Stimulated activated CD8-positive, alpha-beta memory T cell treated with anti-CD3 and anti-CD28 coated beads, Interleukin-7, amount 100 ng/mL, for 24 hours (primary cell): ENCODE measurements around the gene ALG1L2.
"Not testable (repeated sequence)": the region's sequence is repeated elsewhere in the genome, so short reads cannot be mapped to it uniquely, and the experiment has no call there.

Source experiments
- DNase-seq: peaks from one replicate; pipeline ENCODE4 v3.0.0-alpha.2; 2020; ENCODE audit warnings: low read depth

The ALG1L2 gene

GRCh38 chr3:130094491-130094941, 12.9 kb downstream of the ALG1L2 start:
- not testable (repeated sequence) for DNase-seq

DNA sequence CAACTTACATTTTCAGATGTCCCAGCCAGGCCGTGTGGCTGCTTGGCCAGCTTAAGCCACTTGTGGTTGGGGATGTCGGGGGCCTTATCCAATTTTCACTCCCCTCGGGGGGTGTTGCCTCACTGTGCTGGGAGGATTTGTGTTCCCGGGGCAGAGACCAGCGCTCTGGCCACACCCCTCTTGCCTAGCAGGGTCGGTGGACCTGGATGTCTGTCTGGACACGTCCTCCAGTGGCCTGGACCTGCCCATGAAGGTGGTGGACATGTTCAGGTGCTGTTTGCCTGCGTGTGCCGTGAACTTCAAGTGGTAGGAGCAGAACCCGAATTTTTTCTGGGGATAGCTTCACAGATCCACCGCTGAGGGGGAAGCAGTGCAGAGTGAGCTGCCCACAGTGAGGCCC, 14.2 kb downstream of the ALG1L2 start:
- not testable (repeated sequence) for DNase-seq

DNA sequence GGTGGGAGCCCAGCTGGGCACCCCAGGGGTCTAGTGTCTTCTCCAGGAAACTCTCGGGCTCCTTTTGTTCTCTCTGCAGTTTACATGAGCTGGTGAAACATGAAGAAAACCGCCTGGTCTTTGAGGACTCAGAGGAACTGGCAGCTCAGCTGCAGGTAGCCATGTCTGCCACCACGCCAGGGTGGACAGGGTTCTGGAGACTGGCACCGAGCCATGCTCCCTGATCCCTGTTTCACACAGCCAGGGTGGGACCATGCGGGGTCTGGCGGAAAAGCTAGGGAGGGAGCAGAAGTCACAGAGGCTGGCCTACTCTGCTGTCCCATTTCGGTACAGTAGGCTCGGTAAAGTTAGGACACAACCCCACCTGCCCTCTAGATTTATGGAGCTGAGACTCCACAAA, 15.5 kb downstream of the ALG1L2 start:
- not testable (repeated sequence) for DNase-seq

DNA sequence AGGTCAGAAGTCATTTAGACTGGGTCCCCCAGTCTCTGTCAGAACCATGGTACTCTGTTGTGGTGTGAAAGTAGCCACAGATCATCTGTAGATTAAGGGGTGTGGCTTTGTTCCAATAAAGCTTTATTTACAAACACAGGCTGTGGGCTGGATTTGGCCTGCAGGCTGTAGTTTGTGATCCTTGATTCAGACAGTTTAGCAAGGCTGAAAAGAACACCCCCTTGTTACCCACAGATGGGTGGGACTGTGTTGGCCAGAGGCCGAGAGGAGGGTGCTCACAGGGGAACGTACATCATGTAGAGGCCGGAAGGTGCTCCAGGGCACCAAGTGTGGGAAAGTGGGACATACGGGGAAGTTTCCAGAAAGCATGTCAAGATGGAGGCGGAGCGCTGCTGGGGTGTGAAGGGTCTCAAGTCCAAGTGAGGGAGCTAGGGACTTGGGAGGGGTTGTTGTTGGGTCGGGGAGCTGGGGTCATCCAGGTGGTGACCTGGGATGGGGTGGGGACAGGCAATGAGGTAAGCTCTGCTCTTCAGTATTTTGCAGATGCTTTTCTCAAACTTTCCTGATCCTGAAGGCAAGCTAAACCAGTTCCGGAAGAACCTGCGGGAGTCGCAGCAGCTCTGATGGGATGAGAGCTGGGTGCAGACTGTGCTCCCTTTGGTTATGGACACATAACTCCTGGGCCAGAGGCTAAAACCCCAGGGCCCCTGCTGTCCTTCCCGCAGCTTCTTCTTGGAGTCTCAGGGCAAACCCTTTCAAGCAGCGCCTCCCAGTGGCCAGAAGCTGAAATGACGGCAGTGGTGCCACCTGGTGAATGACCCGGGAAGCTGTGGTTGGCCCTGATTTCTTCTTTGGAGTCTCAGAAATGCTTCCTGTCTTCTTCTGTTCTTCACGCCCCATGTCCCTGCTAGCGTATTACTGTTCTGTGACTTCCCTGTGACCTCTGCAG, 16.3 kb downstream of the ALG1L2 start:
- DNase-seq = peak; percentile 21

DNA sequence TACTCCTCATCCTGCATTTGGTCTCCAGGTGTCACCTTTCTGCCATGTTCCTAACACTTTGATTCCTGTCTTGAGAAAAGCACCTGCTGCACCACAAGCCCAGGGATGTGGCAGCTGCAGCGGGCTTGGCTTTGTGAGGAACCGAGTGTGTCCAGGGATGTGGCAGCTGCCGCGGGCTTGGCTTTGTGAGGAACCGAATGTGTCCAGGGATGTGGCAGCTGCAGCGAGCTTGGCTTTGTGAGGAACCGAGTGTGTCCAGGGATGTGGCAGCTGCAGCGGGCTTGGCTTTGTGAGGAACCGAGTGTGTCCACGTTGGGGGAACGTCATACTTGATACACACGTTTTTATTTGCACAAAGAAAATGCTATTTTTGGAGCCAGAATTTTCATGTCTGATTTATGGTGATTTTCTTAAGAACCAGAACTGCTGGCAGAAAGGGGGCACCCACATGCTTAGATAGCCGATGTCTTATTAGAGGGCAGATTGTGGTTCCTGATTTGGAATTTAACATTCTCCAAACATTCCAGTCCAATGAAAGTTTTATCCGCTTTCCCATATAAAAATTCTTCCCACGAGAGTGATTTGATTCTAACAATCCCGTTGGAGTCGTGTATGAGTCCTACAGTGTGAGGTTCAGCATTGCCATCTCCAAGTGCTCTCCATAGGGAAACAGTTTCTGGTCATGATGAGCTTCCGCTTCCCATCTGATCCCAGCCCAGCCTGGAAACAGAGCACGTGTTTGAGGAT, 17.2 kb downstream of the ALG1L2 start:
- DNase-seq = not testable (repeated sequence)

GRCh38 chr3:130102545-130102944, 20.9 kb downstream of the ALG1L2 start:
- not testable (repeated sequence) for DNase-seq

DNA sequence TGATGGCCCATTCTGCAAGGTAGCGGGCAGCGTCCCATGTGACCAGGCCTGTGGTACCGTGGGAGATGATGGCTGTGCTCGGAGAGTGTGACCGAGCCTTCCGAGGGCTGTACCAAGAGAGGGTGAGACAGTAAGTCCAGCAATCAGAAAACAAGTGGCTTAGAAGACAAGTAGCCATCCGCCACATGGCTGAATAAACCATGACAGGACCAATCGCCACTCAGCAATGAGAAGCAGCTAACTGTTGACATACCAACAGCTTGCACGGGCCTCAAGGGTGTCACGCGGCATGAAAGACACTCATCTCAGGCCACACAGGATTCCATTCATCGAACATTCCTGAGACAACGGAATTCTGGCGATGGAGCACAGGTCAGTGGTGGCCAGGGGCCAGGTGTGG, 22.6 kb downstream of the ALG1L2 start:
- DNase-seq = not testable (repeated sequence)

GRCh38 chr3:130107333-130107995, 25.8 kb downstream of the ALG1L2 start:
- not testable (repeated sequence) for DNase-seq

GRCh38 chr3:130108836-130109585, 27.4 kb downstream of the ALG1L2 start:
- DNase-seq = not testable (repeated sequence)

DNA sequence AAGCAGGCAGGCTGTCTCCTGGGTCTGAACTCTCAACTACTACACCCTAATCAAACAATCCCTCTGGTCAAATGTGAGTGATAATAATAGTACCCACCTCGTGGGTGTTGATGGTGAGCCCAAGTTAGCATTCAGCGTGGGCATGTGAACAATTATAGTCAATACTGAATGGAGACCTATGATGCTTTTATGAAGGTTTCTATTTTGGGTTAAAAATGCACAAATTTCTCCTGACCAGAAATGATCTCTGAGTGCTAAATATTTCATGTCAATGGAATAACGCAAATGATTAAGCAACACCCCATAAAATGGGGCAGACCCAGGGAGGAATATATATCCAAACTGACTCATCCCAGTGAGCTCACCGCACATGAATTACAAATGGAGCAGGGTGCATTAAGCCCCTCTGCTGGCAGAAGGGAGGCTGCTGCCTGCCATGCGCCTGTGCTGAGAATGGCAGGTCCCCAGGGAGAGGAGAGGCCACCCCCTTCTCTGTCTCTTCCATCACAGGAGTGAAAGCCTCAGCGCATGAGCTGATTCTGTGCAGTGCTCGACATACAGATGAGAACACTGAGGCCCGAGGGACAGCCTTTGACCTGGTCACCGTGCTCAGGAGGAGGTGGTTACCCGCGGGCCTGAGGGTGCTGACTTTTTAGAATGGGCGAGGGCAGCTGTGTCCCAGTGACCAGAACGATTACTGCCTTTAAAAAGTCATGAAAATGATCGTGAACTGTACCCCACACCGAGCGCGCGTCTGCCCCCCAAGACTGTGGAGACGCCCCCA, 28.9 kb downstream of the ALG1L2 start:
- not testable (repeated sequence) for DNase-seq

DNA sequence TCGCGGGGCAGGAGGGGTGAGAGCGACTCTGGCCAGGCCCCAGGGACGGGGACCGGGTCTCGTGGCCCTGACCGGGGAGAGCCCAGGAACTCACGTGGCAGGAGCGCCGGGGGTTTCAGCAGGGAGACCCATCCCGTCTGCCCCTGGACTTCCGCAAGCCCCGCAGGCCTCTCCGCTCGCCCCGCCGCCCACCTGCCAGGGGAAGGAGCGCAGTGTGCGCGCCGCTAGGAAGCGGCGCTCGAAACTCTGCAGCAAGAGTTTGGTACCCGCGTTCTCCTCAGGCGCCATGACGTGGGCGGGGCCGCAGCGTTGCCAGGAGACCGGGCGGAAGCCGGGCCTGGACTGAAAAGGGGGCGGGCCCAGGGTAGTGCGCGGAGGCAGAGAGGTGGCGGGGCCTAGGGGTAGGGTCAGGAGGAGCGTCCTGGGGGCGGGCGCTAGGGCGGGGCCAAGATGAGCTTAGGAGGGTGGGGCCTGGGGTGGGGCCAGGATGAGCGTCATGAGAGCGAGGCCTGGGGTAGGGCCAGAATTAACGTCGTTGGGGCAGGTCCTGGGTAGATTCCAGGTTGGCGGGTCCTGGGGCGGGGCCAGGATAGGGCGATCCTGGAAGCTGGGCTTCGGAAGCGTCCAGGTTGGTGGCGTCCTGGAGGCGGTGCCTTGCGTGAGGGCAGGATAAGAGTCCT, 29.7 kb downstream of the ALG1L2 start:
- peak; percentile 99 for DNase-seq

DNA sequence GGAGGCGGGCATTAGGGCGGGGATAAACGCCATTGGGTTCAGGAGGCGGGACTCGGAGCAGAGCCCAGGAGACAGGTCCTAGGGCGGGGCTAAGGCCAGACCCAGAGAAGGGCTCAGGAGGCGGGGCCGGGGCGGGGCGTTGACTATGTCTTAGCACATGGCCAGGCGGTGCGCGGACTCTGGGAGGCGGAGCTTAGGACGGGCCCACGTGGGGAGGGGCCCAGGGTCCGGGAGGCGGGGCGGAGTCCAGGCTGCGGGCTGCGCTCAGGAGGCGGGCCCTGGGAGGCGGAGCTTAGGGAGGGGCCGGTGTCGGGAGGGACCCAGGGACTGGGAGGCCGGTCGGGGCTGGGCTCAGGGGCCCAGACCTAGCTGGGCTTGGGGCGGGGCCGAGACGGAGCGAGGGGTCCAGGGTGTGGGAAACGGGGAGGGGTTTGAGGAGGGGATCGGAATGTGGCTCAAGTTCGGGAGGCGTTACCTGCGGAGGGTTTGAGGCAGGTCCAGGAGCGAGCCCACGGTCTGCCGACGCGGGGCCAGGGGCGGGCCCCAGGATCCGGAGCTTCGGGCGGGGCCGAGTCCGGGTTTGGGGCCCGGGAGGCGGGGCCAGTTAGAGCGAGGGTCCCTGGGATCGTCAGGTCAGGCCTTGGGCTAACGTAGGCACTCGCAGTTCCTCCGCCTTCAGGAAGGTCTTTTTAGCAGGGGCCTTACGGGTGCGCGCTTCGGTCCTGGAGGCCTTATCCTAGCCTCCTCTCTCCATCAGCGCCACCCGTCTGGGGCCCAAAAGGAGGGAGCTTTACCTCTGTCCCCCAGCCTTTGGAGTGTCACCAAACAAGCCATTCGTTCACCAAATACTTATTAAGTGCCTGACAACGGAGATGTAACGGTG, 30.5 kb downstream of the ALG1L2 start:
- DNase-seq = peak; percentile 100

DNA sequence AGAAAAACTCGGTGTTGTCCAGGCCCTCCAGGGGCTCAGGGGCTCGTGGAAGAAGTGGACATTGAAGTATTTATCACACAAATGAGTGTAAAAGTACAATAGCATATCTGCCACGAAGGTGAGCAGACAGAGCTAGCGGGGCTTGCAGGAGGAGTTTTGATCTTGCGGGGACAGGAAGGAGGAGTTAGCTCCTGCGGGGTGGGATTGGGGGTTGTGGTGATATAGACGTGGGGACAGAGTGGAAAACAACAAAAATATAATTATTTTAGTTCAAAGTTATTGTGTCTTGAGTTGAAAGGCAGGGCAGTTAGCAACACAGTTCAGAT, 31.1 kb downstream of the ALG1L2 start:
- DNase-seq = not testable (repeated sequence)

DNA sequence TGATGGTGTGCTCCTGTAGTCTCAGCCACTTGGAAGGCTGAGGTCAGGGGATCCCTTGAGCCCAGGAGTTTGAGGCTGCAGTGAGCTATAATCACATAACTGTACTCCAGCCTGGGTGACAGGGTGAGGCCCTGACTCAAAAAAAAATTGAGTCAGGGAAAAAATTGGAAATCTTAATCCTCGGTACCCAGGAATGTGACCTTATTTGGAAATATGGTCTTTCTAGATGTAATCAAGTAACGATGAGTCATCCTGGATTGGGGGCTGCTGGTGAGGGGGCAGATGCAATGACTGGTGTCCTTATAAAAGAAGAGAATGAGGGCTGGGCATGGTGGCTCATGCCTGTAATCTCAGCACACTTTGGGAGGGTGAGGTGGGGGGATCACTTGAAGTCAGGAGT, 33.8 kb downstream of the ALG1L2 start:
- DNase-seq = not testable (repeated sequence)

GRCh38 chr3:130117933-130118332, 36.3 kb downstream of the ALG1L2 start:
- DNase-seq = no peak

DNA sequence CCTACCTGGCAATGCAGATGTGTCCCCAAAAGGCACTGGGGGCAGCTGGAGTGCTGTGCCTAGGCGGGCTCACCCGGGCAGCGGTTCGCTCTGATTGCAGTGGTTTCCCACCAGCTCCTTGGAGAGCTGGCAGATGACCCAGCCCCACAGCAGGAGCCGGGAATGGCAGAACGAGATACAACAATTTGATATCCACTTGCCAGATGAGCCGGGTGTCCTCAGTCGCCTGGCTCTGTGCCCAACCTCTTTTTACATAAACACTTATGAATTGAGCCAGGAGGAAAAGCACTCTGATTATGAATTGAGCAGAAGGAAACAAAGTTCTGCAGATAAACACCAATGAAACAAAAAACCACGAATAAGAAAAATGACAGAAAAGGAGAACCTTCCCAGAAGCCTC, 38.2 kb downstream of the ALG1L2 start:
- DNase-seq = not testable (repeated sequence)

DNA sequence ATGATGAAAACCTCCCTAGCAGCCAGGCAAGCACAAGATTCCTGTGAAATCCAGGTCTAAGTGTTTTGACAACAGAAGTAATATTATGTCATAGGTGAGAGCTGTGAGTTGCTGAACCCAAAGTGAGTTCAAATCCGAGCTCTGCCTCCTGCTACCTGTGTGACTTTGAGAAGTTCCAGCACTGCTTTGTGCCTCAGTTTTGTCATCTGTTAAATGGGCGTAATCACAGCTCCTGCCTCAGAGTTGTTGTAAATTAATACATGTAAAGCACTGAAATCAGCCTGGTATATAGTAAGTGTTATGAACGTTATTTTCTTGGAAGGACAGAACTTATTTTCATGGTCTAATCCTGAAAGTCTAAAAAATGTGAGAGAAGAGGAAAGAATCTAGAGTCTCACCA, 38.7 kb downstream of the ALG1L2 start:
- DNase-seq = not testable (repeated sequence)

GRCh38 chr3:130122891-130123775, 41.5 kb downstream of the ALG1L2 start:
- not testable (repeated sequence) for DNase-seq
